Muscle of leg (tissue), 11 donors: ENCODE data around the gene NEU3. TPM values are rescaled to one million over a fixed set of nuclear protein-coding genes. Genes with fewer than 3 reads are reported as not detected.

Experiments used
- DNase-seq: peaks from one replicate; pipeline ENCODE4 v3.0.0; 2013
- H3K27ac ChIP-seq: one replicate; pipeline ENCODE4 v1.5.1; 2013; ENCODE audit warnings: mild to moderate bottlenecking, low read length, control low read depth
- H3K27me3 ChIP-seq: one replicate; pipeline ENCODE4 v1.6.1; 2013; ENCODE audit warnings: low read length; ENCODE audit not compliant: control insufficient read depth, insufficient read depth
- H3K36me3 ChIP-seq: one replicate; pipeline ENCODE4 v1.6.1; 2013; ENCODE audit warnings: low read length; ENCODE audit not compliant: control insufficient read depth, insufficient read depth
- H3K4me1 ChIP-seq: one replicate; pipeline ENCODE4 v1.6.1; 2013; ENCODE audit warnings: low read length; ENCODE audit not compliant: control insufficient read depth, insufficient read depth
- H3K4me3 ChIP-seq: one replicate; pipeline ENCODE4 v1.5.1; 2013; ENCODE audit warnings: low read length, control low read depth
- H3K9me3 ChIP-seq: replicated peaks from 2 replicates; pipeline ENCODE4 v1.6.1; 2013; ENCODE audit warnings: low read depth, low read length; ENCODE audit not compliant: control insufficient read depth
- WGBS: methylation state at CpG from one replicate; pipeline ENCODE4 v1.1.5; 2013; ENCODE audit warnings: missing lambda C conversion rate; ENCODE audit not compliant: insufficient coverage; 5-methylcytosine and 5-hydroxymethylcytosine counted together
- polyA plus RNA-seq, 8 donors: library from polyadenylated mRNA; unstranded; fragments of 120-200 nt; gene quantifications; one replicate each; pipeline versions ENCODE4 v1.2.1 to v1.2.3, GENCODE V29; 2013; ENCODE audit warnings: inconsistent platforms in 1 of 8, low replicate concordance in 1 of 8; ENCODE audit not compliant: insufficient read length in 8 of 8, insufficient read depth in 1 of 8
- total RNA-seq: library from RNA; stranded (reverse); fragments of 120-200 nt; gene quantifications from one replicate; pipeline ENCODE4 v1.2.4, GENCODE V29; 2013

Gene NEU3
- total and polyA plus RNA-seq, 9 donors: 8.4 to 20.5 (median 12.9) TPM

DNA sequence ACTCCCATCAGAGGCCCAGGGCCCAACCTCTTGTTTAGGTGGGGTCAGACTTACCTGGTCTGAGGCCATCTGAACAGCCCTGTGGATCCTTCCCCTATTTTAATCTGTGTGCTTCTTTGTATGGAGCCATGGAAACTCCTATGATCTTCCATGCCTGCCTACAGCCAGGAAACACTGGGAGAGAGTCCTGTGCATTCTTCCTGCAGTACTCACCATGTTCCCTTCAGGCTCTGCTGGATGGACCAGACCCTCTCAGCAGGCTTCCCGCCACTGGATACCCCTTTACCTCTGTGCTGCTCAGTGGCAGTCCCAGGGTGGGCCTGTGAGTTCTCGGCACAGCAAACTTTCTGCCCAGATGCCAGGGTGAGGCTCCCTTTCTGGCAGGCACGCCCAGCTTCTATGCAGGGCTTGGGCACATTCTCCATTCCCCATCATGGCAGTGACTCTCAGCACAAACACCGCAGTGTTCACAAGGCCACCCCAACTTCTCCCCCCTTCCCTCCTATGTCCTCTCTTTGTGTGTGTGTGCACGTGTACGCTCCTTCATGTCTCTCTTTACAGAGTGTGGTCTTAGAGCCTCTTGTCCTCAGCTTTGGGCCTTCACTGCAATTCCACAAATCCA, 34.8 kb downstream of the NEU3 start:
- Histone ChIP-seq H3K4me3 (no peak overlapping the region), H3K27me3 (no peaks in the 10 kb centered on the region), H3K27ac (no peak overlapping the region), H3K36me3 (no peaks in the 10 kb centered on the region), H3K9me3 (no peaks in the 10 kb centered on the region), H3K4me1 (peaks cover 6% of the 10 kb centered on the region)
- DNase-seq: no peak
- WGBS: 82% methylated on average over 6 of the region's 6 CpGs

- Histone ChIP-seq H3K9me3 (no peaks in the 10 kb centered on the region), H3K36me3 (no peaks in the 10 kb centered on the region), H3K27ac (no peak overlapping the region), H3K4me1 (peaks cover 6% of the 10 kb centered on the region), H3K4me3 (no peak overlapping the region), H3K27me3 (no peaks in the 10 kb centered on the region)
- no peak for DNase-seq
- 88% methylated on average over 3 of the region's 6 CpGs for WGBS
Measured at GRCh38 chr11:75024068-75024449, 35.3 kb downstream of the NEU3 start.

DNA sequence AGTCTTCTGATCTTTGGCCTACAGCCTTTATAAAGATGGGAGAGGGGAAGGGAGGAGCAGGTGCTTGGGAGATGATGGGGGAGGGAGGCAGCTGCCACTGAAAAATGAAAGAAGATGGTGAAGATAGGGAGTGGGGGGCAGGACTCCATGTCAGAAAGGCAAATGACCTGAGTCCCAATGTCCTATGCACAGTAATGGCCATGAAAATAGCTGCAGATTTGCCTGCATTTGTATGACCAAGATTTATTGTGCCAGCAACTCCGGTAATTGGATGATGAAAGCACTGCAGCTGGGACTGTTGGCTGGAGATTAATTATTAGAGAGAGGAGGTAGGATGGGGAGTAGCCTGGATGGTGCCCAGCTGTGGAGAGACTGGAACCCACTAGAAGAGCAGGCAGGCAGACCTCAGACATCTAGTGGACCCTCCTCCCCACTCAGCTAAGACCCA, 36.1 kb downstream of the NEU3 start:
- Histone ChIP-seq H3K4me3 (no peak overlapping the region), H3K36me3 (no peaks in the 10 kb centered on the region), H3K27me3 (no peaks in the 10 kb centered on the region), H3K27ac (no peak overlapping the region), H3K4me1 (peaks cover 6% of the 10 kb centered on the region), H3K9me3 (no peaks in the 10 kb centered on the region)
- 70% methylated on average over 1 of the region's 1 CpG for WGBS
- DNase-seq: no peak

GRCh38 chr11:75025561-75025960, 36.8 kb downstream of the NEU3 start:
- Histone ChIP-seq H3K27me3 (no peaks in the 10 kb centered on the region), H3K36me3 (no peaks in the 10 kb centered on the region), H3K4me3 (no peak overlapping the region), H3K27ac (no peak overlapping the region), H3K9me3 (no peaks in the 10 kb centered on the region), H3K4me1 (peaks cover 6% of the 10 kb centered on the region)
- no peak for DNase-seq
- no CpG with 5 or more reads among the region's 1 CpG for WGBS

GRCh38 chr11:75028321-75028720, 39.6 kb downstream of the NEU3 start:
- Histone ChIP-seq H3K27me3 (no peaks in the 10 kb centered on the region), H3K27ac (no peak overlapping the region), H3K4me3 (no peak overlapping the region), H3K4me1 (no peaks in the 10 kb centered on the region), H3K36me3 (no peaks in the 10 kb centered on the region), H3K9me3 (no peaks in the 10 kb centered on the region)
- no peak for DNase-seq

DNA sequence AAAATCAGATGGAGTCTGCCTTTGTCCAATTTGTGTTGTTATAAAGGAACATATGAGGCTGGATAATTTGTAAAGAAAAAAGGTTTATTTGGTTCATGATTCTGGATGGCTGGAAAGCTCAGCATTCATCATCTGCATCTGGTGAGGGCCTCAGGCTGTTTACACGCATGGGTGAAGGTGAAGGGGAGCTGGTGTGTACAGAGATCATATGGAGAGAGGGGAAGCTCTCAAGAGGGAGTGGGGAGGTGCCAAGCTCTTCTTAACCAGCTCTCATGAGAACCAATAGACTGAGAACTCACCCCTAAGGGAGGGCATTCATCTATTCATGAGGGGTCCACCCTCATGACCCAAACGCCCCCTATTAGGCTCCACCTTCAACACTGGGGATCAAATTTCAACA, 40.0 kb downstream of the NEU3 start:
- Histone ChIP-seq H3K9me3 (no peaks in the 10 kb centered on the region), H3K27me3 (no peaks in the 10 kb centered on the region), H3K36me3 (no peaks in the 10 kb centered on the region), H3K27ac (no peak overlapping the region), H3K4me1 (no peaks in the 10 kb centered on the region), H3K4me3 (no peak overlapping the region)
- DNase-seq: no peak
- WGBS: no CpG with 5 or more reads among the region's 2 CpGs

DNA sequence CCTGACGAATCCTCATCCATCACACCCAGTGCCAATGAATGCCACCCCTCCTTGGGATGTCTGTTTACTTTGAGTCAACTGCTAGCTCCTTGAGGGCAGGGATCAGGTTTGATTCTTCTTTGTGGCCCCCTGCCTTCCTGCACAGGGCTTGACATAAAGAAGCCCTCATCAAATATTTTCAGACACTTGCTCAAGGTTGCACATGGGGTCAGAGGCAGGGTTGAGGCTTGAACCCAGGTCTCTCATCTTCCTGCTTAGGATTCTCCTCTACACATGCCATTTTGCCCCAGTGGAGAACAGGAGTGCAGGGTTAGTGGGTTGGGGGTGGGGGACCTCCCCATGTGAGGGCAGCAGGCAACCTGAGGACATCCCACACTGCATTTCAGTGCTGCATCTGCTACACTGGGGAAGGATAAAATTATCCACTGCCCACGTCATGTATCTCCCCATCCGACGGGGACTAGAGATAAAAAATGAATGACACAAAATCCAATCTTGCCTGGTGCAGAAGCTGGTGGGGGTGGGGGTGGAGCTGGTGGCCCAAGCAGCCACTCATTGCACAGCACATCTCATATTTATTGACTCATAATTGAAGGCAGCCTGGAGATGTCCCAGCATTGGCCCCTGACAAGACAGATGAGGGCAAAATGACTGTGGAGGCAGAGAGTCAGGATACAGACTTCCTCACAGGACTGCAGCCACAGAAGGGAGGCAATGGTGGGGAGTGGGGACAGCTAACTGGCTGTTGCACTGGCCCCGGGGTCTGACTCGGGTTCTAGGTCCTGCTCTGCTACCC, 41.3 kb downstream of the NEU3 start:
- WGBS: 71% methylated on average over 1 of the region's 6 CpGs
- H3K27ac ChIP-seq: no peak overlapping the region
- peaks cover 2% of the 10 kb centered on the region for H3K27me3 ChIP-seq
- H3K36me3 ChIP-seq: no peaks in the 10 kb centered on the region
- no peak overlapping the region for H3K4me3 ChIP-seq
- no peak for DNase-seq
- no peaks in the 10 kb centered on the region for H3K9me3 ChIP-seq
- no peaks in the 10 kb centered on the region for H3K4me1 ChIP-seq

GRCh38 chr11:75031224-75031753, 42.6 kb downstream of the NEU3 start:
- DNase-seq: no peak
- Histone ChIP-seq H3K36me3 (no peaks in the 10 kb centered on the region), H3K9me3 (no peaks in the 10 kb centered on the region), H3K27ac (no peak overlapping the region), H3K4me1 (peaks cover 3% of the 10 kb centered on the region), H3K4me3 (no peak overlapping the region), H3K27me3 (peaks cover 2% of the 10 kb centered on the region)
- 76% methylated on average over 3 of the region's 4 CpGs for WGBS

- 80% methylated on average over 1 of the region's 8 CpGs for WGBS
- H3K27me3 ChIP-seq: peaks cover 2% of the 10 kb centered on the region
- H3K4me3 ChIP-seq: no peak overlapping the region
- no peaks in the 10 kb centered on the region for H3K9me3 ChIP-seq
- DNase-seq: peak; percentile 43
- H3K36me3 ChIP-seq: no peaks in the 10 kb centered on the region
- no peak overlapping the region for H3K27ac ChIP-seq
- peaks cover 6% of the 10 kb centered on the region for H3K4me1 ChIP-seq
Measured at GRCh38 chr11:75031771-75032549, 43.2 kb downstream of the NEU3 start.

- no peak for DNase-seq
Measured at GRCh38 chr11:75032550-75032935, 43.8 kb downstream of the NEU3 start.

More at GRCh38 chr11:75032550-75032935, 43.8 kb downstream of the NEU3 start:
- peaks cover 2% of the 10 kb centered on the region for H3K27me3 ChIP-seq
- H3K9me3 ChIP-seq: no peaks in the 10 kb centered on the region
- no peaks in the 10 kb centered on the region for H3K36me3 ChIP-seq
- H3K27ac ChIP-seq: no peak overlapping the region
- H3K4me1 ChIP-seq: peaks cover 6% of the 10 kb centered on the region
- WGBS: no CpG with 5 or more reads among the region's 3 CpGs
- no peak overlapping the region for H3K4me3 ChIP-seq
